K562 (cell line): ENCODE results near the gene AFAP1. TPM values are rescaled to one million over a fixed set of nuclear protein-coding genes. Genes with fewer than 3 reads are reported as not detected.

Experiments used
- ATAC-seq: fragments of 200-7000 bp; cut with Tn5 transposase; 3 replicates; pipeline ENCODE4 v1.9.1; 2020; ENCODE audit warnings: moderate library complexity
- BruUV-seq: library from RNA; stranded (reverse); fragments of 400-500 nt; replicated peaks from 2 replicates; lab custom pipeline; 2021; lab: Mats Ljungman, UMichigan
- CTCF ChIA-PET: fragments of 300-600 bp; formaldehyde crosslinking; extraction: SDS; loops from one replicate; lab custom pipeline; 2021; ENCODE audit warnings: low intra/inter-chr PET ratio; lab: Yijun Ruan, JAX
- POLR2A ChIA-PET: fragments of 300-600, 350-650 bp; sonication (Branson Sonifier 250); formaldehyde crosslinking; extraction: SDS; loops from one replicate; lab custom pipeline; 2021; ENCODE audit warnings: antibody characterized with exemption, inconsistent platforms; lab: Yijun Ruan, JAX
- DNase-seq, 4 experiments: peaks; one replicate each; pipeline versions ENCODE4 v3.0.0 to v3.0.0-alpha.2; 2011 to 2018; ENCODE audit warnings: low spot score in 3 of 4, mixed read lengths in 3 of 4; ENCODE audit errors: extremely low read depth in 1 of 4
- FAIRE-seq: peaks from 2 replicates; lab custom pipeline; 2011; peaks lifted over from hg19 to GRCh38; lab: Jason Lieb, UNC
- H2AFZ ChIP-seq: 2 replicates; pipeline ENCODE4 v1.6.0; 2011; ENCODE audit warnings: low read depth, low read length, control low read depth, inconsistent platforms
- H3K27ac ChIP-seq: fragments of 200-600 bp; 3 replicates; pipeline ENCODE4 v1.8.0; 2011; ENCODE audit warnings: low read depth, mild to moderate bottlenecking, control low read depth, inconsistent platforms, low read length, moderate library complexity, mixed read lengths; ENCODE audit errors: extremely low read depth
- H3K27me3 ChIP-seq, 2 experiments: fragments of 300-600 bp in 1 of 2; 2 replicates in 1 of 2; 3 replicates in 1 of 2; pipeline versions ENCODE4 v1.6.0 to v1.8.0; 2011; ENCODE audit warnings: inconsistent platforms in 2 of 2, low read length in 2 of 2, mild to moderate bottlenecking in 1 of 2, mixed read lengths in 1 of 2, moderate library complexity in 1 of 2; ENCODE audit not compliant: control insufficient read depth in 2 of 2, insufficient read depth in 2 of 2
- H3K36me3 ChIP-seq: fragments of 300-600 bp; 3 replicates; pipeline ENCODE4 v1.8.0; 2011; ENCODE audit warnings: mild to moderate bottlenecking, low read length, inconsistent platforms; ENCODE audit not compliant: control insufficient read depth, insufficient read depth
- H3K4me1 ChIP-seq, 2 experiments: fragments of 200-600 bp in 1 of 2; replicated peaks in 1 of 2; 2 replicates in 1 of 2; 3 replicates in 1 of 2; pipeline versions ENCODE4 v1.5.1 to v1.8.0; 2011; ENCODE audit warnings: inconsistent platforms in 2 of 2, low read length in 2 of 2, mild to moderate bottlenecking in 1 of 2, mixed read lengths in 1 of 2, moderate library complexity in 1 of 2; ENCODE audit not compliant: control insufficient read depth in 2 of 2, insufficient read depth in 2 of 2
- H3K4me2 ChIP-seq: 2 replicates; pipeline ENCODE4 v1.6.1; 2011; ENCODE audit warnings: low read length, control low read depth, inconsistent platforms, mixed read lengths; ENCODE audit not compliant: insufficient read depth
- H3K4me3 ChIP-seq: fragments of 200-600 bp; sonication (generic), shearing (Covaris generic); 2 replicates; pipeline ENCODE4 v1.5.1; 2016; ENCODE audit warnings: control low read depth, inconsistent platforms
- H3K79me2 ChIP-seq: fragments of 200-600 bp; 3 replicates; pipeline ENCODE4 v1.8.0; 2011; ENCODE audit warnings: low read length, inconsistent platforms; ENCODE audit not compliant: control insufficient read depth, insufficient read depth
- H3K9ac ChIP-seq, 2 experiments: 2 replicates each; pipeline versions ENCODE4 v1.6.0 to v1.6.1; 2011; ENCODE audit warnings: low read depth in 2 of 2, low read length in 2 of 2, control low read depth in 1 of 2, inconsistent platforms in 1 of 2, mild to moderate bottlenecking in 1 of 2, mixed read lengths in 1 of 2; ENCODE audit not compliant: insufficient read depth in 1 of 2
- H3K9me1 ChIP-seq: one replicate; pipeline ENCODE4 v1.6.0; 2011; ENCODE audit warnings: inconsistent platforms, mild to moderate bottlenecking, low read length, moderate library complexity; ENCODE audit not compliant: control insufficient read depth, insufficient read depth
- H3K9me3 ChIP-seq: replicated peaks from 2 replicates; pipeline ENCODE4 v1.5.1; 2011; ENCODE audit warnings: low read depth, low read length, inconsistent platforms; ENCODE audit not compliant: control insufficient read depth, insufficient read depth
- H4K20me1 ChIP-seq: replicated peaks from 2 replicates; pipeline ENCODE4 v1.6.1; 2011; ENCODE audit warnings: low read length, inconsistent platforms, mixed read lengths; ENCODE audit not compliant: control insufficient read depth, insufficient read depth
- CBX3 ChIP-seq, 2 experiments: IDR thresholded peaks; 1 replicate in 1 of 2; 2 replicates in 1 of 2; pipeline ENCODE4 v1.6.1; 2012; ENCODE audit warnings: inconsistent platforms in 2 of 2, low read length in 2 of 2, borderline replicate concordance in 1 of 2, control low read depth in 1 of 2
- CEBPB ChIP-seq: fragments of 450-650 bp; IDR thresholded peaks from 2 replicates; pipeline ENCODE4 v1.6.1; 2016; ENCODE audit warnings: missing genetic modification characterization, missing compliant biosample characterization
- HDAC6 ChIP-seq: IDR thresholded peaks from 2 replicates; pipeline ENCODE4 v1.6.1; 2012; ENCODE audit warnings: low read depth, mild to moderate bottlenecking, control low read depth, inconsistent platforms, low read length, moderate library complexity
- ID3 ChIP-seq, 2 experiments: fragments of 250-450 bp in 1 of 2; fragments of 450-650 bp in 1 of 2; sonication (Bioruptor Pico) in 1 of 2; IDR thresholded peaks; 2 replicates each; pipeline versions ENCODE4 v1.6.1 to v1.8.0; 2016 to 2021; ENCODE audit warnings: mild to moderate bottlenecking in 2 of 2, moderate library complexity in 2 of 2, missing compliant biosample characterization in 1 of 2, missing genetic modification characterization in 1 of 2
- KLF13 ChIP-seq: fragments of 450-650 bp; IDR thresholded peaks from 2 replicates; pipeline ENCODE4 v1.6.1; 2016; ENCODE audit warnings: missing genetic modification characterization, low read depth, mild to moderate bottlenecking, missing compliant biosample characterization, moderate library complexity, borderline replicate concordance
- POLR2AphosphoS5 ChIP-seq: IDR thresholded peaks from 2 replicates; pipeline ENCODE4 v1.6.1; 2011; ENCODE audit warnings: mild to moderate bottlenecking, low read depth, low read length, moderate library complexity; ENCODE audit not compliant: control insufficient read depth, insufficient read depth
- ZNF217 ChIP-seq: sonication (generic); formaldehyde crosslinking; IDR thresholded peaks from 2 replicates; pipeline ENCODE4 v1.8.0; 2022; ENCODE audit warnings: mild to moderate bottlenecking, missing genetic modification reagents
- ZNF41 ChIP-seq: fragments of 250-450 bp; sonication (Bioruptor Pico); conservative IDR thresholded peaks from 2 replicates; pipeline ENCODE4 v1.4.0; 2020; ENCODE audit warnings: mild to moderate bottlenecking
- WGBS: fragments of 100-300 bp; shearing (Covaris generic); methylation state at CpG from one replicate; pipeline ENCODE4 v1.1.6; 2016; ENCODE audit warnings: low coverage, mixed read lengths; ENCODE audit not compliant: insufficient coverage; ENCODE audit errors: missing lambda C conversion rate; 5-methylcytosine and 5-hydroxymethylcytosine counted together
- in situ Hi-C: fragments of 300-500 bp; cut with MboI; formaldehyde crosslinking; loops from 4 replicates; pipeline ENCODE4 v1.15.0; 2018; ENCODE audit warnings: inconsistent platforms, mixed read lengths
- intact Hi-C: fragments of 100-400 bp; cut with micrococcal nuclease; formaldehyde crosslinking; loops from 2 replicates; pipeline ENCODE4 v1.14.2; 2022
- polyA plus RNA-seq, 8 experiments: library from polyadenylated mRNA; depleted of rRNA in 4 of 8; stranded (reverse) in 5 of 8; unstranded in 3 of 8; fragments of >200 nt; fragmentation: Nextera tagmentation in 2 of 8; fragmentation: Illumina TruSeq in 1 of 8; extraction: Ambion mirVana in 2 of 8; extraction: Trizol in 1 of 8; gene quantifications; 2 replicates each; pipeline versions ENCODE4 v1.2.1 to v1.2.3, GENCODE V29; 2011 to 2014; ENCODE audit warnings: inconsistent platforms in 1 of 8, missing spikeins in 1 of 8
- total RNA-seq, 7 experiments: library from RNA; depleted of rRNA in 6 of 7; stranded (reverse); fragments of >200 nt in 6 of 7; fragmentation: Illumina TruSeq in 2 of 7; extraction: Trizol in 2 of 7; gene quantifications; 2 replicates each; pipeline versions ENCODE4 v1.2.1 to v1.2.3, GENCODE V29; 2011 to 2021; ENCODE audit warnings: low replicate concordance in 1 of 7
- TF ChIP-seq, protein P1 (sequence below): fragments of 250-450 bp; sonication (Bioruptor Pico); IDR thresholded peaks from 2 replicates; pipeline ENCODE4 v1.4.0; 2020

The AFAP1 gene
- total and polyA plus RNA-seq, 9 of the 15 experiments (the other 6 are each of a cell fraction or from before 2014, with no cell fraction given), result 0.07 to 0.42 (median 0.12) TPM; not detected in 1

GRCh38 chr4:7766661-7767345 lies 172.9 kb downstream of the AFAP1 start:
- Histone ChIP-seq H3K4me1 (peaks cover 0 to under 1% of the 10 kb centered on the region in 2 experiments; a peak in 1 of 5 replicates), H3K4me3 (no peak overlapping the region), H3K9ac (no peak overlapping the region), H4K20me1 (peaks cover 8% of the 10 kb centered on the region; the same call in 1 of the 2 replicates), H3K27me3 (no peaks in the 10 kb centered on the region), H3K9me1 (no peaks in the 10 kb centered on the region), H3K79me2 (no peaks in the 10 kb centered on the region), H3K27ac (no peak overlapping the region), H3K9me3 (no peaks in the 10 kb centered on the region; the same call in 1 of the 2 replicates), H2AFZ (no peak overlapping the region), H3K4me2 (no peak overlapping the region), H3K36me3 (peaks cover 4% of the 10 kb centered on the region; the same call in 1 of the 3 replicates)
- POLR2A ChIA-PET, result no interaction called here
- in situ Hi-C loops (no loop called here), intact Hi-C loops (no loop called here)
- FAIRE-seq, result no peak
- CTCF ChIA-PET, result no interaction called here
- WGBS, result 47% methylated on average over 20 of the region's 23 CpGs
- TF ChIP-seq CEBPB, result no peak
- no peak for TF ChIP-seq ZNF41 (CRISPR knock-in tag)
- no peak for TF ChIP-seq HDAC6
- TF ChIP-seq ZNF217, result no peak
- no peak for TF ChIP-seq KLF13
- no peak for TF ChIP-seq CBX3 (IDR thresholded peaks at IDR 0.05; ENCODE audit: borderline replicate concordance in 1 of 2, low read length in 2 of 2)
- TF ChIP-seq POLR2AphosphoS5, result no peak
- no peak for TF ChIP-seq ID3 (CRISPR knock-in tag; IDR thresholded peaks at IDR 0.05)
- no peak for TF ChIP-seq ID3 (tag; IDR thresholded peaks at IDR 0.05)
- TF ChIP-seq, protein P1, sequence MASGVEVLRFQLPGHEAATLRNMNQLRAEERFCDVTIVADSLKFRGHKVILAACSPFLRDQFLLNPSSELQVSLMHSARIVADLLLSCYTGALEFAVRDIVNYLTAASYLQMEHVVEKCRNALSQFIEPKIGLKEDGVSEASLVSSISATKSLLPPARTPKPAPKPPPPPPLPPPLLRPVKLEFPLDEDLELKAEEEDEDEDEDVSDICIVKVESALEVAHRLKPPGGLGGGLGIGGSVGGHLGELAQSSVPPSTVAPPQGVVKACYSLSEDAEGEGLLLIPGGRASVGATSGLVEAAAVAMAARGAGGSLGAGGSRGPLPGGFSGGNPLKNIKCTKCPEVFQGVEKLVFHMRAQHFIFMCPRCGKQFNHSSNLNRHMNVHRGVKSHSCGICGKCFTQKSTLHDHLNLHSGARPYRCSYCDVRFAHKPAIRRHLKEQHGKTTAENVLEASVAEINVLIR (CRISPR knock-in tag), result no peak
- ATAC-seq, result no peak
- DNase-seq, result no peak
- no TSS peak for BruUV-seq
